SK-N-SH (cell line): Measurements from ENCODE around the gene SLC9C1. TPM values are rescaled to one million over a fixed set of nuclear protein-coding genes. Genes with fewer than 3 reads are reported as not detected.

ENCODE experiments used
- CTCF ChIA-PET: fragments of 300-600, 350-600 bp; formaldehyde crosslinking; extraction: SDS; loops from one replicate; lab custom pipeline; 2021; lab: Yijun Ruan, JAX
- POLR2A ChIA-PET: fragments of 350-600 bp; sonication (Branson Sonifier 250); formaldehyde crosslinking; extraction: SDS; loops from one replicate; lab custom pipeline; 2020; ENCODE audit warnings: antibody characterized with exemption, inconsistent platforms; lab: Yijun Ruan, JAX
- DNase-seq: peaks from one replicate; pipeline ENCODE4 v3.0.0; 2012
- H2AFZ ChIP-seq: fragments of 200-600 bp; sonication (generic); 2 replicates; pipeline ENCODE4 v1.8.1; 2016; ENCODE audit warnings: antibody characterized with exemption, mild to moderate bottlenecking, low read depth
- H3F3A ChIP-seq: fragments of 200-600 bp; sonication (generic); replicated peaks from 2 replicates; pipeline ENCODE3; 2016; ENCODE audit warnings: antibody characterized with exemption, mild to moderate bottlenecking; ENCODE audit not compliant: insufficient read depth
- H3K27ac ChIP-seq, 2 experiments: fragments of 200-500 bp in 1 of 2; fragments of 200-600 bp in 1 of 2; sonication (Bioruptor generic) in 1 of 2; sonication (generic), shearing (Covaris generic) in 1 of 2; 2 replicates each; pipeline versions ENCODE4 v1.5.1 to v1.6.1; 2014 to 2016; ENCODE audit warnings: low read depth in 2 of 2, inconsistent platforms in 1 of 2, low read length in 1 of 2, mild to moderate bottlenecking in 1 of 2, mixed read lengths in 1 of 2
- H3K27me3 ChIP-seq: fragments of 200-600 bp; sonication (generic), shearing (Covaris generic); 2 replicates; pipeline ENCODE4 v1.6.1; 2016; ENCODE audit warnings: mixed run types; ENCODE audit not compliant: insufficient read depth
- H3K36me3 ChIP-seq, 2 experiments: fragments of 200-500 bp in 1 of 2; fragments of 200-600 bp in 1 of 2; sonication (Bioruptor generic) in 1 of 2; sonication (generic) in 1 of 2; replicated peaks in 1 of 2; 2 replicates each; pipeline versions ENCODE3 to v1.5.1; 2014 to 2016; ENCODE audit warnings: low read length in 1 of 2, mild to moderate bottlenecking in 1 of 2; ENCODE audit not compliant: insufficient read depth in 2 of 2, control insufficient read depth in 1 of 2
- H3K4me1 ChIP-seq, 2 experiments: fragments of 200-500 bp in 1 of 2; fragments of 200-600 bp in 1 of 2; sonication (Bioruptor generic) in 1 of 2; sonication (generic), shearing (Covaris generic) in 1 of 2; 2 replicates each; pipeline versions ENCODE4 v1.5.1 to v1.6.1; 2014 to 2016; ENCODE audit warnings: low read depth in 1 of 2, low read length in 1 of 2, mixed run types in 1 of 2; ENCODE audit not compliant: insufficient read depth in 2 of 2, control insufficient read depth in 1 of 2
- H3K4me2 ChIP-seq: fragments of 200-600 bp; sonication (generic), shearing (Covaris generic); 2 replicates; pipeline ENCODE4 v1.6.1; 2017; ENCODE audit warnings: mixed run types
- H3K4me3 ChIP-seq, 2 experiments: fragments of 200-500 bp in 1 of 2; fragments of 200-600 bp in 1 of 2; sonication (Bioruptor generic) in 1 of 2; sonication (generic), shearing (Covaris generic) in 1 of 2; 2 replicates each; pipeline versions ENCODE4 v1.5.1 to v1.8.1; 2014 to 2016; ENCODE audit warnings: low read depth in 2 of 2, inconsistent platforms in 1 of 2, low read length in 1 of 2, mild to moderate bottlenecking in 1 of 2, mixed read lengths in 1 of 2, moderate library complexity in 1 of 2
- H3K79me2 ChIP-seq: fragments of 200-600 bp; sonication (generic); 2 replicates; pipeline ENCODE4 v1.8.1; 2017; ENCODE audit warnings: mild to moderate bottlenecking; ENCODE audit not compliant: insufficient read depth
- H3K9ac ChIP-seq: fragments of 200-600 bp; sonication (generic); 2 replicates; pipeline ENCODE4 v1.6.1; 2017; ENCODE audit warnings: mixed run types
- H3K9me2 ChIP-seq: fragments of 200-600 bp; sonication (generic); 2 replicates; pipeline ENCODE4 v1.6.1; 2017; ENCODE audit warnings: mixed run types
- H3K9me3 ChIP-seq: fragments of 200-600 bp; sonication (generic); 2 replicates; pipeline ENCODE4 v1.6.1; 2017; ENCODE audit warnings: mixed run types, mild to moderate bottlenecking, moderate library complexity
- H4K20me1 ChIP-seq: fragments of 200-600 bp; sonication (generic); 2 replicates; pipeline ENCODE4 v1.6.1; 2017; ENCODE audit warnings: mild to moderate bottlenecking, mixed run types; ENCODE audit not compliant: insufficient read depth
- CHD2 ChIP-seq: fragments of 150-350 bp; IDR thresholded peaks from 2 replicates; pipeline ENCODE4 v1.6.1; 2018; ENCODE audit warnings: low read length; ENCODE audit not compliant: partially characterized antibody
- CTCF ChIP-seq: fragments of 200-600 bp; sonication (generic); IDR thresholded peaks from 2 replicates; pipeline ENCODE4 v1.6.1; 2017; ENCODE audit warnings: antibody characterized with exemption, mild to moderate bottlenecking, moderate library complexity
- ELF1 ChIP-seq: IDR thresholded peaks from 2 replicates; pipeline ENCODE4 v1.4.0; 2012
- FOXM1 ChIP-seq: IDR thresholded peaks from 2 replicates; pipeline ENCODE4 v1.4.0; 2012; ENCODE audit warnings: low read depth, mild to moderate bottlenecking
- GABPA ChIP-seq: IDR thresholded peaks from 2 replicates; pipeline ENCODE4 v1.4.0; 2012; ENCODE audit warnings: low read depth, mild to moderate bottlenecking
- JUND ChIP-seq: IDR thresholded peaks from 2 replicates; pipeline ENCODE4 v1.4.0; 2012
- MEF2A ChIP-seq: IDR thresholded peaks from 2 replicates; pipeline ENCODE4 v1.4.0; 2012; ENCODE audit warnings: low read depth, borderline replicate concordance
- RAD21 ChIP-seq: IDR thresholded peaks from 2 replicates; pipeline ENCODE4 v1.6.1; 2012; ENCODE audit warnings: mild to moderate bottlenecking, low read length
- SIN3A ChIP-seq: IDR thresholded peaks from 2 replicates; pipeline ENCODE4 v1.6.1; 2012; ENCODE audit warnings: low read depth, mild to moderate bottlenecking, low read length, moderate library complexity, borderline replicate concordance
- SMC3 ChIP-seq: IDR thresholded peaks from 2 replicates; pipeline ENCODE4 v1.6.1; 2012; ENCODE audit warnings: low read depth, low read length, improper control_type of control experiment
- TAF1 ChIP-seq: IDR thresholded peaks from 2 replicates; pipeline ENCODE4 v1.6.1; 2012; ENCODE audit warnings: low read depth, mild to moderate bottlenecking, low read length, moderate library complexity, borderline replicate concordance
- TCF12 ChIP-seq: IDR thresholded peaks from 2 replicates; pipeline ENCODE4 v1.4.0; 2012
- WGBS: methylation state at CpG from one replicate; pipeline ENCODE4 v1.1.6; 2017; ENCODE audit warnings: low lambda C conversion rate; 5-methylcytosine and 5-hydroxymethylcytosine counted together
- polyA plus RNA-seq, 3 experiments: library from polyadenylated mRNA; depleted of rRNA; stranded (reverse); fragments of >200 nt; gene quantifications; 2 replicates each; pipeline ENCODE4 v1.2.3, GENCODE V29; 2012
- TF ChIP-seq, protein P1 (sequence below): IDR thresholded peaks from 2 replicates; pipeline ENCODE4 v1.6.1; 2012; ENCODE audit warnings: mild to moderate bottlenecking, low read depth, low read length, moderate library complexity
- TF ChIP-seq, protein P2 (sequence below): IDR thresholded peaks from 2 replicates; pipeline ENCODE4 v1.4.0; 2012; ENCODE audit warnings: low read depth
- TF ChIP-seq, protein P3 (sequence below): fragments of 150-350 bp; IDR thresholded peaks from 2 replicates; pipeline ENCODE4 v1.6.1; 2016; ENCODE audit warnings: mild to moderate bottlenecking, low read depth, low read length

Gene SLC9C1
- polyA plus RNA-seq (2012; rRNA removed), result not detected in 2 replicates
- not detected in 2 replicates for polyA plus RNA-seq (2012; cell fraction: cytosol; rRNA removed)
- polyA plus RNA-seq (2012; cell fraction: nucleus; rRNA removed), result not detected in 2 replicates

- Histone ChIP-seq H3K9ac (no peak within 1 kb of the TSS), H3K27ac (no peak within 1 kb of the TSS), H3F3A (no peaks in the 10 kb centered on the region), H3K4me3 (no peak within 1 kb of the TSS; a peak in 1 of 4 replicates), H3K79me2 (no peaks in the 10 kb centered on the region), H3K36me3 (no peaks in the 10 kb centered on the region), H3K4me2 (no peak within 1 kb of the TSS), H2AFZ (no peak within 1 kb of the TSS), H3K4me1 (peaks cover 0 to 5% of the 10 kb centered on the region in 2 experiments; a peak in 1 of 4 replicates), H4K20me1 (no peaks in the 10 kb centered on the region), H3K9me3 (peaks cover 7% of the 10 kb centered on the region; the same call in 1 of the 2 replicates), H3K27me3 (no peaks in the 10 kb centered on the region), H3K9me2 (no peaks in the 10 kb centered on the region)
- ChIA-PET POLR2A (interaction anchor here (1.5 kb wide), 1 partner anchor 40 kb away, joined by 12 read pairs; the partner anchor contains the start of gene CD200), CTCF (interaction anchor here (0.5 to 5.2 kb wide), 55 partner anchors 8 to 624 kb away, joined by 3 to 89 read pairs (median 5); partner anchors contain the start of genes ATG3, CD200, GCSAM and SLC35A5)
- peak; percentile 54 for DNase-seq
- no peak for TF ChIP-seq MEF2A
- TF ChIP-seq, protein P1, sequence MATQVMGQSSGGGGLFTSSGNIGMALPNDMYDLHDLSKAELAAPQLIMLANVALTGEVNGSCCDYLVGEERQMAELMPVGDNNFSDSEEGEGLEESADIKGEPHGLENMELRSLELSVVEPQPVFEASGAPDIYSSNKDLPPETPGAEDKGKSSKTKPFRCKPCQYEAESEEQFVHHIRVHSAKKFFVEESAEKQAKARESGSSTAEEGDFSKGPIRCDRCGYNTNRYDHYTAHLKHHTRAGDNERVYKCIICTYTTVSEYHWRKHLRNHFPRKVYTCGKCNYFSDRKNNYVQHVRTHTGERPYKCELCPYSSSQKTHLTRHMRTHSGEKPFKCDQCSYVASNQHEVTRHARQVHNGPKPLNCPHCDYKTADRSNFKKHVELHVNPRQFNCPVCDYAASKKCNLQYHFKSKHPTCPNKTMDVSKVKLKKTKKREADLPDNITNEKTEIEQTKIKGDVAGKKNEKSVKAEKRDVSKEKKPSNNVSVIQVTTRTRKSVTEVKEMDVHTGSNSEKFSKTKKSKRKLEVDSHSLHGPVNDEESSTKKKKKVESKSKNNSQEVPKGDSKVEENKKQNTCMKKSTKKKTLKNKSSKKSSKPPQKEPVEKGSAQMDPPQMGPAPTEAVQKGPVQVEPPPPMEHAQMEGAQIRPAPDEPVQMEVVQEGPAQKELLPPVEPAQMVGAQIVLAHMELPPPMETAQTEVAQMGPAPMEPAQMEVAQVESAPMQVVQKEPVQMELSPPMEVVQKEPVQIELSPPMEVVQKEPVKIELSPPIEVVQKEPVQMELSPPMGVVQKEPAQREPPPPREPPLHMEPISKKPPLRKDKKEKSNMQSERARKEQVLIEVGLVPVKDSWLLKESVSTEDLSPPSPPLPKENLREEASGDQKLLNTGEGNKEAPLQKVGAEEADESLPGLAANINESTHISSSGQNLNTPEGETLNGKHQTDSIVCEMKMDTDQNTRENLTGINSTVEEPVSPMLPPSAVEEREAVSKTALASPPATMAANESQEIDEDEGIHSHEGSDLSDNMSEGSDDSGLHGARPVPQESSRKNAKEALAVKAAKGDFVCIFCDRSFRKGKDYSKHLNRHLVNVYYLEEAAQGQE, result no peak
- no peak for TF ChIP-seq TCF12
- no peak for TF ChIP-seq JUND
- no peak for TF ChIP-seq CHD2
- no peak for TF ChIP-seq FOXM1
- no peak for TF ChIP-seq ELF1
- no peak for TF ChIP-seq SIN3A
- TF ChIP-seq GABPA, result no peak
- peak; percentile 69; the same call in 1 of the 2 replicates for TF ChIP-seq SMC3
- TF ChIP-seq, protein P2, sequence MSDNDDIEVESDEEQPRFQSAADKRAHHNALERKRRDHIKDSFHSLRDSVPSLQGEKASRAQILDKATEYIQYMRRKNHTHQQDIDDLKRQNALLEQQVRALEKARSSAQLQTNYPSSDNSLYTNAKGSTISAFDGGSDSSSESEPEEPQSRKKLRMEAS, result no peak
- no peak for TF ChIP-seq TAF1
- TF ChIP-seq, protein P3, sequence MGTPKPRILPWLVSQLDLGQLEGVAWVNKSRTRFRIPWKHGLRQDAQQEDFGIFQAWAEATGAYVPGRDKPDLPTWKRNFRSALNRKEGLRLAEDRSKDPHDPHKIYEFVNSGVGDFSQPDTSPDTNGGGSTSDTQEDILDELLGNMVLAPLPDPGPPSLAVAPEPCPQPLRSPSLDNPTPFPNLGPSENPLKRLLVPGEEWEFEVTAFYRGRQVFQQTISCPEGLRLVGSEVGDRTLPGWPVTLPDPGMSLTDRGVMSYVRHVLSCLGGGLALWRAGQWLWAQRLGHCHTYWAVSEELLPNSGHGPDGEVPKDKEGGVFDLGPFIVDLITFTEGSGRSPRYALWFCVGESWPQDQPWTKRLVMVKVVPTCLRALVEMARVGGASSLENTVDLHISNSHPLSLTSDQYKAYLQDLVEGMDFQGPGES, result no peak
- peak; percentile 91 for TF ChIP-seq RAD21
- TF ChIP-seq CTCF, result peak; percentile 70
- WGBS, result 60% methylated on average over 15 of the region's 15 CpGs
Observed at GRCh38 chr3:112293368-112294321, at the start of gene SLC9C1. Gene SLC9C1, minus strand, starts transcription at chr3:112294216. Its CDS starts 7,425 bp downstream, at chr3:112286791.
